Activated naive CD8-positive, alpha-beta T cell treated with anti-CD3 and anti-CD28 coated beads for 36 hours (primary cell): ENCODE measurements around the gene MTARC1. TPM values are rescaled to one million over a fixed set of nuclear protein-coding genes. Genes with fewer than 3 reads are reported as not detected.

Source experiments
- DNase-seq: peaks from one replicate; pipeline ENCODE4 v3.0.0; 2021
- H3K27ac Mint-ChIP-seq: one replicate; pipeline ENCODE4 v1.8.0; 2022; ENCODE audit warnings: mild to moderate bottlenecking, moderate library complexity, mixed read lengths
- H3K27me3 Mint-ChIP-seq: one replicate; pipeline ENCODE4 v1.8.0; 2022; ENCODE audit warnings: mild to moderate bottlenecking, mixed read lengths
- H3K36me3 Mint-ChIP-seq: one replicate; pipeline ENCODE4 v1.8.0; 2021; ENCODE audit warnings: mild to moderate bottlenecking, mixed read lengths
- H3K4me1 Mint-ChIP-seq: one replicate; pipeline ENCODE4 v1.8.0; 2021; ENCODE audit warnings: mixed read lengths
- H3K4me3 Mint-ChIP-seq: one replicate; pipeline ENCODE4 v1.8.0; 2022; ENCODE audit warnings: mild to moderate bottlenecking, moderate library complexity, mixed read lengths
- H3K9me3 Mint-ChIP-seq: one replicate; pipeline ENCODE4 v1.8.0; 2022; ENCODE audit warnings: mixed read lengths
- total RNA-seq, 2 experiments: library from RNA; stranded (reverse); gene quantifications; one replicate each; pipeline ENCODE4 v1.2.3, GENCODE V29; 2021

MTARC1 gene
- total RNA-seq, 2 experiments from 2014 or later, result 0.33 TPM; not detected in 1

- no peak overlapping the region for H3K4me3 Mint-ChIP-seq
- H3K4me1 Mint-ChIP-seq, result no peaks in the 10 kb centered on the region
- H3K27me3 Mint-ChIP-seq, result peaks cover 12% of the 10 kb centered on the region
- no peaks in the 10 kb centered on the region for H3K36me3 Mint-ChIP-seq
- no peaks in the 10 kb centered on the region for H3K9me3 Mint-ChIP-seq
- H3K27ac Mint-ChIP-seq, result no peak overlapping the region
- no peak for DNase-seq
These were observed 27.6 kb upstream of the MTARC1 start for GRCh38 chr1:220759147-220759546.

GRCh38 chr1:220761688-220762427 is 24.9 kb upstream of the MTARC1 start:
- Mint-ChIP-seq H3K27me3 (peaks cover 6% of the 10 kb centered on the region), H3K36me3 (no peaks in the 10 kb centered on the region), H3K4me3 (no peak overlapping the region), H3K4me1 (no peaks in the 10 kb centered on the region), H3K9me3 (no peaks in the 10 kb centered on the region), H3K27ac (no peak overlapping the region)
- DNase-seq, result no peak

GRCh38 chr1:220764757-220765156 is 22.0 kb upstream of the MTARC1 start:
- Mint-ChIP-seq H3K4me3 (no peak overlapping the region), H3K9me3 (no peaks in the 10 kb centered on the region)
- DNase-seq, result no peak

GRCh38 chr1:220767312-220768125 is 19.2 kb upstream of the MTARC1 start:
- Mint-ChIP-seq H3K36me3 (no peaks in the 10 kb centered on the region), H3K9me3 (no peaks in the 10 kb centered on the region), H3K27ac (no peak overlapping the region), H3K4me1 (no peaks in the 10 kb centered on the region), H3K27me3 (peaks cover 6% of the 10 kb centered on the region), H3K4me3 (no peak overlapping the region)
- no peak for DNase-seq

More at GRCh38 chr1:220764757-220765156, 22.0 kb upstream of the MTARC1 start:
- Mint-ChIP-seq H3K4me1 (no peaks in the 10 kb centered on the region), H3K36me3 (no peaks in the 10 kb centered on the region), H3K27me3 (no peaks in the 10 kb centered on the region), H3K27ac (no peak overlapping the region)

GRCh38 chr1:220768126-220768601 is 18.5 kb upstream of the MTARC1 start:
- Mint-ChIP-seq H3K4me3 (no peak overlapping the region), H3K27ac (no peak overlapping the region), H3K4me1 (no peaks in the 10 kb centered on the region), H3K36me3 (no peaks in the 10 kb centered on the region), H3K27me3 (peaks cover 6% of the 10 kb centered on the region), H3K9me3 (no peaks in the 10 kb centered on the region)
- no peak for DNase-seq

GRCh38 chr1:220769205-220769604 is 17.5 kb upstream of the MTARC1 start:
- no peak overlapping the region for H3K27ac Mint-ChIP-seq
- H3K36me3 Mint-ChIP-seq, result no peaks in the 10 kb centered on the region
- H3K4me3 Mint-ChIP-seq, result no peak overlapping the region
- no peaks in the 10 kb centered on the region for H3K4me1 Mint-ChIP-seq
- H3K27me3 Mint-ChIP-seq, result peaks cover 8% of the 10 kb centered on the region
- no peaks in the 10 kb centered on the region for H3K9me3 Mint-ChIP-seq
- DNase-seq, result no peak

GRCh38 chr1:220770245-220770913 is 16.3 kb upstream of the MTARC1 start:
- Mint-ChIP-seq H3K27ac (no peak overlapping the region), H3K36me3 (no peaks in the 10 kb centered on the region), H3K4me3 (no peak overlapping the region), H3K9me3 (no peaks in the 10 kb centered on the region), H3K27me3 (peaks cover 13% of the 10 kb centered on the region), H3K4me1 (no peaks in the 10 kb centered on the region)
- DNase-seq, result no peak

GRCh38 chr1:220772846-220773245 is 13.9 kb upstream of the MTARC1 start:
- H3K4me1 Mint-ChIP-seq, result peaks cover 2% of the 10 kb centered on the region
- peaks cover 31% of the 10 kb centered on the region for H3K27me3 Mint-ChIP-seq
- no peaks in the 10 kb centered on the region for H3K36me3 Mint-ChIP-seq
- no peak overlapping the region for H3K4me3 Mint-ChIP-seq
- no peaks in the 10 kb centered on the region for H3K9me3 Mint-ChIP-seq
- H3K27ac Mint-ChIP-seq, result no peak overlapping the region
- DNase-seq, result no peak

- no peak overlapping the region for H3K27ac Mint-ChIP-seq
- no peak overlapping the region for H3K4me3 Mint-ChIP-seq
- peaks cover 2% of the 10 kb centered on the region for H3K4me1 Mint-ChIP-seq
- H3K27me3 Mint-ChIP-seq, result peaks cover 32% of the 10 kb centered on the region
- H3K9me3 Mint-ChIP-seq, result no peaks in the 10 kb centered on the region
- peak; percentile 18 for DNase-seq
- H3K36me3 Mint-ChIP-seq, result no peaks in the 10 kb centered on the region
These were observed 11.4 kb upstream of the MTARC1 start for GRCh38 chr1:220775240-220775853.

- peaks cover 2% of the 10 kb centered on the region for H3K4me1 Mint-ChIP-seq
- no peaks in the 10 kb centered on the region for H3K9me3 Mint-ChIP-seq
- no peak overlapping the region for H3K27ac Mint-ChIP-seq
- DNase-seq, result no peak
- H3K36me3 Mint-ChIP-seq, result no peaks in the 10 kb centered on the region
- H3K27me3 Mint-ChIP-seq, result peaks cover 30% of the 10 kb centered on the region
- H3K4me3 Mint-ChIP-seq, result no peak overlapping the region
These were observed 10.5 kb upstream of the MTARC1 start for GRCh38 chr1:220776254-220776653.

GRCh38 chr1:220776720-220777326 is 9.9 kb upstream of the MTARC1 start:
- DNase-seq, result peak; percentile 67
- Mint-ChIP-seq H3K9me3 (no peaks in the 10 kb centered on the region), H3K4me1 (peaks cover 2% of the 10 kb centered on the region), H3K27me3 (peaks cover 30% of the 10 kb centered on the region), H3K4me3 (no peak overlapping the region), H3K27ac (no peak overlapping the region), H3K36me3 (no peaks in the 10 kb centered on the region)

- Mint-ChIP-seq H3K27me3 (peaks cover 56% of the 10 kb centered on the region), H3K4me1 (no peaks in the 10 kb centered on the region), H3K36me3 (no peaks in the 10 kb centered on the region), H3K4me3 (no peak overlapping the region), H3K27ac (no peak overlapping the region), H3K9me3 (no peaks in the 10 kb centered on the region)
- DNase-seq, result no peak
These were observed 3.3 kb upstream of the MTARC1 start for GRCh38 chr1:220783453-220783852.

- Mint-ChIP-seq H3K27ac (no peak overlapping the region), H3K4me3 (no peak overlapping the region), H3K9me3 (no peaks in the 10 kb centered on the region), H3K27me3 (peaks cover 60% of the 10 kb centered on the region), H3K4me1 (no peaks in the 10 kb centered on the region), H3K36me3 (no peaks in the 10 kb centered on the region)
- DNase-seq, result no peak
These were observed 2.0 kb upstream of the MTARC1 start for GRCh38 chr1:220784751-220785150.

GRCh38 chr1:220785166-220786056 is 1.3 kb upstream of the MTARC1 start:
- Mint-ChIP-seq H3K4me3 (no peak overlapping the region), H3K9me3 (no peaks in the 10 kb centered on the region), H3K36me3 (no peaks in the 10 kb centered on the region), H3K27me3 (peaks cover 60% of the 10 kb centered on the region), H3K4me1 (no peaks in the 10 kb centered on the region), H3K27ac (no peak overlapping the region)
- no peak for DNase-seq
